Effector memory CD4-positive, alpha-beta T cell (primary cell): Measurements from ENCODE around the gene KCNJ1.

ENCODE experiments used
- DNase-seq, 3 donors: peaks; one replicate each; pipeline ENCODE4 v3.0.0-alpha.2; 2020
- H3K27ac ChIP-seq: 2 replicates; pipeline ENCODE4 v1.7.0; 2013; ENCODE audit warnings: mild to moderate bottlenecking, low read length, moderate library complexity; ENCODE audit not compliant: insufficient read depth, poor library complexity, severe bottlenecking
- H3K27me3 ChIP-seq: replicated peaks from 2 replicates; pipeline ENCODE4 v1.7.0; 2013; ENCODE audit warnings: mild to moderate bottlenecking, low read length; ENCODE audit not compliant: insufficient read depth, control insufficient read depth, poor library complexity, severe bottlenecking
- H3K36me3 ChIP-seq: 2 replicates; pipeline ENCODE4 v1.7.0; 2013; ENCODE audit warnings: mild to moderate bottlenecking, low read length, moderate library complexity; ENCODE audit not compliant: control insufficient read depth, insufficient read depth
- H3K4me1 ChIP-seq: 2 replicates; pipeline ENCODE4 v1.7.0; 2013; ENCODE audit warnings: low read length, mild to moderate bottlenecking; ENCODE audit not compliant: control insufficient read depth, insufficient read depth, poor library complexity, severe bottlenecking
- H3K4me3 ChIP-seq: 2 replicates; pipeline ENCODE4 v1.7.0; 2013; ENCODE audit warnings: low read length, low read depth, mild to moderate bottlenecking; ENCODE audit not compliant: insufficient read depth, poor library complexity, severe bottlenecking
- H3K9me3 ChIP-seq: 2 replicates; pipeline ENCODE4 v1.7.0; 2013; ENCODE audit warnings: mild to moderate bottlenecking, low read length, moderate library complexity; ENCODE audit not compliant: control insufficient read depth

KCNJ1 gene

GRCh38 chr11:128901653-128902514 is 34.8 kb upstream of the KCNJ1 start:
- Histone ChIP-seq H3K27ac (no peak overlapping the region), H3K36me3 (no peaks in the 10 kb centered on the region), H3K4me1 (peaks cover 8% of the 10 kb centered on the region), H3K9me3 (no peaks in the 10 kb centered on the region), H3K4me3 (no peak overlapping the region), H3K27me3 (peaks cover 3% of the 10 kb centered on the region)
- DNase-seq = no peak

DNA sequence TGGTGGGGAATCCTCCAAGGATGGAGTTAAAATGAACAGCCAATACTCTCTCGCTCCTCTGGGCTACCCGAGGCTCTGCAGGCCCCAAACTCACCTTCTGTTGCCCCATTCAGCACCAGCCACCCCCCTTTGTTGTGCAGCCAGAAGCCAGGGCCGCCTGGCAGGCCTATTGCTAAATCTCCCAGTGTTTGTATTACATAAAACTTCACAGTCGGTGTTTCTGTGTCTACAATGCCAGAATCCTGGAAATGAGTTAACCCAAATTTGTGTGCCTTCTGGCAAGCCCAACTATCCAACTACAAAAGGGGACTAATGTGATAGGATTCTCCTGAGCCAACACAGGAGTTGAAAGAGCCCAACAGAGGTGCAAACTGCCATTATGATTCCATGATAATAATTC is 33.4 kb upstream of the KCNJ1 start:
- peaks cover 3% of the 10 kb centered on the region for H3K4me1 ChIP-seq
- H3K36me3 ChIP-seq = no peaks in the 10 kb centered on the region
- no peak overlapping the region for H3K27ac ChIP-seq
- H3K4me3 ChIP-seq = no peak overlapping the region
- no peaks in the 10 kb centered on the region for H3K9me3 ChIP-seq
- no peak for DNase-seq
- H3K27me3 ChIP-seq = peaks cover 3% of the 10 kb centered on the region

DNA sequence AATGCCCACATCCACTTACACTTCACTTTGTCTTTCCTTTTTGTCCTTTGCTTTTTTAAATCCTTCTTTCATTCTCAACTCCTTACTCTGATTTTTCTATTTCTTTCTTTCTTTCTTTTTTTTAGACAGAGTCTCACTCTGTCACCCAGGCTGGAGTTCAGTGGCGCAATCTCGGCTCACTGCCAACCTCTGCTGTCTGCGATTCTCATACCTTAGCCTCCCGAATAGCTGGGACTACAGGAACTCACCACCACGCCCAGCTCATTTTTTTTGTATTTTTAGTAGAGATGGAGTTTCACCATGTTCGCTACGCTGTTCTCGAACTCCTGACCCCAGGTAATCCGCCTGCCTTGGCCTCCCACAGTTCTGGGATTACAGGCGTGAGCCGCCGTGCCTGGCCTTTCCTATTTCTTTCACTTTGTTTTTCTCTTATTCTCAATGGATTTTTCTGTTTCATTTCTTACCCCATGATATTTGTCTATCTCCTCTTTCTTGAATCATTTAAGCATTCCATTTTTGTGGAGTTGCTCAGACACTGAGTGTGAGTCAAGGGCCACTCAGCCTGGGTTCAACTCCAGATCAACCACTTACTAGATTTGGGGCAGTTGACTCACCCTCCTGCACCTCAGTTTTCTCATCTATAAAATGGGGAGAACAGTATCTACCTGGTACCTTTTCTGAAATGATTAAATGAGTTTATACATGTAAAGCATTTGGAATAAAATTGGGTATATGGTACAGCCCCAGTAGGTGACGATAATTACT is 31.7 kb upstream of the KCNJ1 start:
- no peak overlapping the region for H3K4me3 ChIP-seq
- H3K9me3 ChIP-seq = no peaks in the 10 kb centered on the region
- H3K27ac ChIP-seq = no peak overlapping the region
- no peak for DNase-seq
- no peaks in the 10 kb centered on the region for H3K27me3 ChIP-seq
- H3K36me3 ChIP-seq = no peaks in the 10 kb centered on the region
- H3K4me1 ChIP-seq = no peaks in the 10 kb centered on the region

- Histone ChIP-seq H3K27ac (no peak overlapping the region), H3K36me3 (no peaks in the 10 kb centered on the region), H3K27me3 (no peaks in the 10 kb centered on the region), H3K4me1 (no peaks in the 10 kb centered on the region), H3K4me3 (no peak overlapping the region), H3K9me3 (no peaks in the 10 kb centered on the region)
- no peak for DNase-seq
Measured at GRCh38 chr11:128897826-128898225, 30.7 kb upstream of the KCNJ1 start.

- no peaks in the 10 kb centered on the region for H3K4me1 ChIP-seq
- H3K9me3 ChIP-seq = no peaks in the 10 kb centered on the region
- peaks cover 2% of the 10 kb centered on the region for H3K27me3 ChIP-seq
- no peak overlapping the region for H3K27ac ChIP-seq
- no peak overlapping the region for H3K4me3 ChIP-seq
- no peaks in the 10 kb centered on the region for H3K36me3 ChIP-seq
- no peak for DNase-seq
Measured at GRCh38 chr11:128896356-128896755, 29.3 kb upstream of the KCNJ1 start.

GRCh38 chr11:128895526-128895925 is 28.4 kb upstream of the KCNJ1 start:
- Histone ChIP-seq H3K4me1 (peaks cover 2% of the 10 kb centered on the region), H3K4me3 (no peak overlapping the region), H3K9me3 (no peaks in the 10 kb centered on the region), H3K27ac (no peak overlapping the region), H3K36me3 (no peaks in the 10 kb centered on the region), H3K27me3 (peaks cover 7% of the 10 kb centered on the region)
- no peak for DNase-seq

GRCh38 chr11:128894685-128895084 is 27.6 kb upstream of the KCNJ1 start:
- H3K4me1 ChIP-seq = peaks cover 7% of the 10 kb centered on the region
- no peak overlapping the region for H3K4me3 ChIP-seq
- H3K27me3 ChIP-seq = peaks cover 16% of the 10 kb centered on the region
- no peak overlapping the region for H3K27ac ChIP-seq
- H3K36me3 ChIP-seq = no peaks in the 10 kb centered on the region
- DNase-seq = no peak
- H3K9me3 ChIP-seq = no peaks in the 10 kb centered on the region

DNA sequence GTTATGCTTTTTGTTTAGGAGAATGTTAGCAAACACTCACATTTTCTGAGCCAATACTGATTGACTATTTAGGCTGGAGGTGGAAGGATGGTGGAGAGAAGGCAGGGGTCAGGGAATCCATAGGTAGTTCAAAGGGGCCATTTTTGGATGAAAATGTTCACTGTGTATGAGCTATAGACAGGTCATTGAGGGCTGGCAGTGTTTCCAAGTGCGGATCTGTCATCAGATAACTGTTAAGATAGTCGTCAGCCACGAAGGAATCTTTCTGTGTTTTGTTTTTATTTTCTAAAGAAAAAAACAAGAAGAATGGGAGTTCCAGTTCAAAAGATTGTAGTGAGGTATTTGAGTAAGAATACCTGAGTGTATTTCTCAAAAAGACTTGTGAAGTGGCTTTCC is 27.2 kb upstream of the KCNJ1 start:
- Histone ChIP-seq H3K4me1 (peaks cover 7% of the 10 kb centered on the region), H3K27me3 (peaks cover 17% of the 10 kb centered on the region), H3K4me3 (no peak overlapping the region), H3K27ac (no peak overlapping the region), H3K9me3 (no peaks in the 10 kb centered on the region), H3K36me3 (no peaks in the 10 kb centered on the region)
- DNase-seq = no peak

DNA sequence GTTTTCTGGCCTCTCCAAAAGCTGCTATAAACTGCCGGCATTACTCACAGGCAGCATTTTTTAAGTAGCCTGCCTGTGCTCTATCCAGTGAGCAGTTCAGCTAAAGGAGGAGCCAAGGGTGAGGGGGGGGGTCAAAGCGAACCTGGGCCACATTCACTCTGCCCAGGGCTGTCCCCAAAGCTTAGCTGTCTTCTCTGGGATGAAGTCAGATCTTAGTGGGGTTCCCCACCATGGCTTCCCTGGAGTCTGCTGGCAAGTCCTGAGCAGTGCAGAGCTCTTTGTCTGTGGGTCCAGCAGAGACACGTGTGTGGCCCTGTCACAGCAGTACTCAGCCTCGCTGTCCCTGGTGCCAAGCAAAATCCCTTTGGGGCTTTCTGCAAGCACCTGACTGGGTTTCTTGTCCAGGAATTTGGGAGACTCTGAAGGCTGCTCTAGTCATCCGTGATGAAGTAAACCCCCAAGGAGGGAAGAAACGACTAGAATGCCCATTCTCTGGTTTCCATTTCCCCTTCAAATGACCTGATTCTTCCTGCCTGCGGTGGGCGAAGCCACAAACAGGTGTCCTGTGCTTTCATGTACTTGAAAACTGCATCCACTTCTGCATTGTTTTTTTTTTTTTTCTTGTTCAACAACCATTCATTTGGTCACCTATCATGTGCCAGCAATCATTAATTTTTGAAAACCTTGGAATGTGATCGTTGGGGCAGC is 26.6 kb upstream of the KCNJ1 start:
- H3K4me3 ChIP-seq = no peak overlapping the region
- peaks cover 17% of the 10 kb centered on the region for H3K27me3 ChIP-seq
- DNase-seq = no peak
- no peak overlapping the region for H3K27ac ChIP-seq
- no peaks in the 10 kb centered on the region for H3K9me3 ChIP-seq
- peaks cover 7% of the 10 kb centered on the region for H3K4me1 ChIP-seq
- H3K36me3 ChIP-seq = no peaks in the 10 kb centered on the region
